Stimulated activated naive CD8-positive, alpha-beta T cell treated with anti-CD3 and anti-CD28 coated beads, Interleukin-15, Interleukin-2, amounts not matched to agents 100 U/mL and 50 U/mL, for 24 hours (primary cell): ENCODE data around the gene HOMER1.

Source experiments
- ATAC-seq: fragments of 150-1000 bp; cut with Tn5 transposase; one replicate; pipeline ENCODE4 v1.10.0; 2021
- DNase-seq: peaks from one replicate; pipeline ENCODE4 v3.0.0; 2021

Gene HOMER1, protein sequence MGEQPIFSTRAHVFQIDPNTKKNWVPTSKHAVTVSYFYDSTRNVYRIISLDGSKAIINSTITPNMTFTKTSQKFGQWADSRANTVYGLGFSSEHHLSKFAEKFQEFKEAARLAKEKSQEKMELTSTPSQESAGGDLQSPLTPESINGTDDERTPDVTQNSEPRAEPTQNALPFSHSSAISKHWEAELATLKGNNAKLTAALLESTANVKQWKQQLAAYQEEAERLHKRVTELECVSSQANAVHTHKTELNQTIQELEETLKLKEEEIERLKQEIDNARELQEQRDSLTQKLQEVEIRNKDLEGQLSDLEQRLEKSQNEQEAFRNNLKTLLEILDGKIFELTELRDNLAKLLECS

DNA sequence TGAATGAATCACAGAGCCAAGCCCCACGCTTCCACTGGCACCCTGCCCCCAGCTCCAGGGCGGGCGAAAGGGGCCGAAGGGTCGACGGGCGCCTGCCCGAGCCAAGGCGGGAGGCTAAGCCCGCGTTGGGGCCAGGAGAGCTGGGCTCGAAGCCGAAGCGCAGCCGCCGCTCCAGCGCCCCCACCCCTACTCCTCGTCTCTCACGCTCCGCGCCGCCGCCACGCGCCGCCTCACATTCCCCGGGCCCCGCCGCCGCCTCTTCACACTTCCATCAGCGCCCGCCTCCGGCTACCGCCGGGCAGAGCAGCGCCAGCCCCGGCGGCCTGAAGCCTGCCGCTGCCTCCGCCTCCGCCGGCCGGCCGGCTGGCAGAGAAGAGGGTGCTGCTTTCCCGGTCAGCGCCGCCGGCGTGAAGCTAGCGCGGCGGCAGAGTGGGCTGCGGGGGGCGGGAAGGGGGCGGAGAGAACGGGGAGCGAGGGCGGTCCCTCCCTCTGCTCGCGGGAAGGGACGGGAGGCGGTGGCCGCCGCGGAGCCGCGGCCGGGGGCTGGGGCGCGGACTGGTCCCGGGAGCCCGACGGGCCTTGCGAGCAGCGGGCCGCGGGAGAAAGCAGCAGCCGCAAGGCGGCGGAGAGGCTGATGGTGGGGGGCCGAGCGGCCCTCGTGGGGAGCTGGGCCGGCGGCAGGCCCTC is at the start of gene HOMER1:
Gene HOMER1 (minus strand): TSS at position 431 of the 687 bp plus-strand sequence. CDS start 1,360 bp downstream, outside the sequence.
- DNase-seq (peak; percentile 79), ATAC-seq (peak; percentile 63)

DNA sequence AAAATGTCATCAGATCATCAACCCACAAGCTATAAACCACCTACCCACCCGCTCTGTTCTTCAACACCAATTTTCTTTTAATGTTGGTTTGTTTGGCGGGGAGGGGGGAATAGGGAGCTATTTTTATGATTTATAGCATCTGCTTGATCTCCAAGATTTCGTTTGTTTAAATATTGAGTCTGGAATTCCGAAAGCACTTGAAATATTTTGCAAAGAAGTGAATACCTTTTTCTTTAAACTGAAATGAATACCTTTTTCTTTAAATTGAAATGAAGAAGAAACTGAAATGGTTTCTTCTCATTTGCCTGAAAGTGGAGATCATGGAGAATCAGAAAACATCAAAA is 49.3 kb upstream of the HOMER1 start:
- no peak for DNase-seq
- no peak for ATAC-seq

DNA sequence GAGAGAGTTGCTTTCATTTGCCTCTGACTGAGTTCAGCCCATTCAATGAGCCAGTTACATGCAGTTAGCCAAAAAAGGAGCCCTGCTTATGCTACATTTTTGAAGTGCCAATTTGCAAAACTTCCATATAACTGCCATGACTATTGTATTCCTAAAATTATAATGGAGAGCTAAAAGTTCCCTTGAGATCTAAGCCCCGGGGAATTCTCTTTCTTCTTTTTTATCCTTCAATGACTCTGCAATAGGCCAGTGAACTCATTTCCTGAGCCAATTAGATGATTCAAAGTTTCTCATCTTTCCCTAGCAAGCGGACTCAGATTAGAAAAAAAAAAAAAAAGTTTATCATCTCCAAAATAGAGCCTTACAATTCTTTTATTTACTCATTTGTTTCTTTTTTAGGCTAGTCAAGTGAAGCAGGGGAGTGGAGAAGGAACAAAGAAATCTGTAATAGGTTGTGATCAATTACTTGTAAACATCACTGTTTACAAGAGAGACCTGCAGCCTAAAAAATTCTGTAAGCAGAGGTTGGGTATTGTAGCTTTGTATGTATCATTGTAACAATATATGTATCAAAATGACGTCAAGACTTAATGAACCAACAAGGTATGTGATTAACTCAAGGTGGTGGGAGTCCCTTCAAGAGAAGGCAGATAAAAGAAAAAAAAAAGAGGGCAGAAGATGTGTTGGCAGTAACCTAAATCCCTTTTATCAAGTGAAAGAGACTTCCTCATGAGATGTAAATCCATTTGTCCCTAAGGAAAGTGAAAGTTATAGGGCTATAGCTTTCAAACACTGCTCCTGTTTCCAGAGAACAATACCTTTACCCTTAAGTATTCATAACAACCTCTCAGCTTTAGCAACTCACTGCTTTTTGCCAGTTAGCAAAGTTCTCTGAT is 48.7 kb upstream of the HOMER1 start:
- ATAC-seq (no peak), DNase-seq (no peak)

DNA sequence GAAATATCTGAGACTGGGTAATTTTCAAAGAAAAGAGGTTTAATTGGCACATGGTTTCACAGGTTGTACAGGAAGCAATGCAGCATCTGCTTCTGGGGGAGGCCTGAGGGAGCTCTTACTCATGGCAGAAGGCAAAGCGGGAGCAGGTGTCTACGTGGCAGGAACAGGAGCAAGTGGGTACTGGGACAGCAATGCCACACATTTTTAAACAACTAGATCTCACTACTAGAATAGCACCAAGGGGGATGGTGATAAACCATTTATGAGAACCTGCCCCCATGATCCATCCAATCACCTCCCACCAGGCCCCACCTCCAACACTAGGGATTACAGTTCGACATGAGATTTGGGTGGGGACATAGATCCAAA is 47.6 kb upstream of the HOMER1 start:
- DNase-seq (peak; percentile 35), ATAC-seq (peak; percentile 66)

DNA sequence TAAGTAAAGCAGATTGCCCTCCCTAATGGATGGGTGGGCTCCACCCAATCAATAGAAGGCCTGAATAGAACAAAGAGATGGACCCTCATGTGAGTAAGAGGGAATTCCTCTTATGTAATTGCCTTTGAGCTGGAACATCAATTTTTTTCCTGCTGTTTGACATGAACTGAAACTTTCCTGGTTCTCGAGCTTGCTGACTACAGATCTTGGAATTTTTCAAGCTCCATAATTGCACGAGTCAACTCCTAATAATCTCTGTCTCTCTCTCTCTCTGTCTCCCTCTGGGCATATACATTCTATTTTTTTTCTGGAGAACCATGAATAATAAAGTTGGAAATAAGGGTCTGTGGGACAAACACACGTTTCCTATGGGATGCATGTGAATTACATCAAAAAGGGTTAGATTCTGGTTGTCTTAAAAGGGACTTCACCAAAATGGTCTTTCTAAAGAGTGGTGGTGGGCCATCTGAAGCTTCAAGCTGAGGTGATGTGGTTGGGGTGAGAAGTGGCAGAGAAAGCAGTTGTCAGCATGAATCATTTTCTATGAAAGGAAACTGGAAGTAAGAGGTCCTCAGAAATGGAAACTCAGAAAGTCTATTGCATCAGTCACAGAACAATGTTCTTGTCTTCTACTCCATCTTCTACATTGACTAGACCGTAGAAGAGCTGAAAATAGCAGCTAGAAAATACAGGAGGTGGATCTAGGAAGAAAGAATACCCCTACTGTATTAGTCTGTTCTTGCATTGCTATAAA is 47.0 kb upstream of the HOMER1 start:
- ATAC-seq: peak; percentile 91
- peak; percentile 41 for DNase-seq

DNA sequence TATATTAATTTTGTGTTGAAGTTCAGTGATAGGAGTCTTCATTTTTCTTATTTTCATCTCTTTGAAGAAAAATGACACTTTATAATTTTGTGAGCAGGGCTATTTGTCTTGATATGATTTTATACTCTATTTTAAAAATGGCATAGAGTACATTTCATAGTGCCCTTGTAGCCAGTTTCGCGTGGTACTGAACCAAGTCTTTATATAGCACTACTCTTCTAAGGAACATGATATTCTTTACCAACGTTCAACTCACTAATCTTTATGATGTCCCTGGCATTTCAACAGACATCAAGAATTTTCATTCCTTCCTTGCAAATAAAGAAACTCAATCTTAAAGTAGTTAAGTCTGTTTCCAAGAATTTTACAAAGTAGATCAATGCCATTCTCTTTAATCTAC is 41.5 kb upstream of the HOMER1 start:
- ATAC-seq (no peak), DNase-seq (no peak)

DNA sequence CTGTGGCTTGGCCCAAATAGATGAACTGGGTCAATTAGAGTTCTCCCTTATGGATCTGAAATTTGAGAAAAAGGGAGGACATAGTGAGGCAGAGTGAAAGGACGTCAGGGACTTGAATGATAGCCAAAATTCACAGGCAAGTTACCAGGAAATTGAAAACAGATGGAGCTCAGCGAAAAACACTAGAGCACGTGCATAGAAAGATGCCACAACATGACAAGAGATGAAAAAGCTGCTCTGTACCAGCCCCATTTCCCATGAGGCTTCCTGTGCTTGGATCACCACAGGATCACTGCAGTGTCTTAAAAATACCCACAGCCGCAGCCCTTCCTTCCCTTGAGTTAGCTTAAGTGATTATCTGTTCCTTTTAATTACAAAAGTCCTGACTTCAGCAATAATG is 39.0 kb upstream of the HOMER1 start:
- ATAC-seq (no peak), DNase-seq (no peak)

DNA sequence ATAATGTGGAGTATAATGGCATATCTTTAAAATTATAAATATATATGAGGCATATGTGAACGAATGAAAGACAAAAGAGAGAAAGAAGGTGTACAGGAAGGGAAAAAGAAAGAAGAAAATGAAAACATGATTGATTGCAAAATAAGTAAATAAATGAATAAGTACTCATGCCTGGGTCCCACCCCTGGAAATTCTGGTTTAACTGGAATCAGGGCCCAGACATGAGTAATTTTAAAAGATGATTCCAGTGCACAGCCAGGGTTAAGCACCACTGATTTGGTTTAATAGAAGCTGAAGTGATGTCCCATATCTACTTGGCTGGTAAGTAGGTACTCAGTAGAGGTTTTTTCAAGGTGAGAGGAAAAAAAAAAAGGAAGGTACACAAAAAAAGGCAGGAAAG is 34.0 kb upstream of the HOMER1 start:
- DNase-seq (no peak), ATAC-seq (no peak)

DNA sequence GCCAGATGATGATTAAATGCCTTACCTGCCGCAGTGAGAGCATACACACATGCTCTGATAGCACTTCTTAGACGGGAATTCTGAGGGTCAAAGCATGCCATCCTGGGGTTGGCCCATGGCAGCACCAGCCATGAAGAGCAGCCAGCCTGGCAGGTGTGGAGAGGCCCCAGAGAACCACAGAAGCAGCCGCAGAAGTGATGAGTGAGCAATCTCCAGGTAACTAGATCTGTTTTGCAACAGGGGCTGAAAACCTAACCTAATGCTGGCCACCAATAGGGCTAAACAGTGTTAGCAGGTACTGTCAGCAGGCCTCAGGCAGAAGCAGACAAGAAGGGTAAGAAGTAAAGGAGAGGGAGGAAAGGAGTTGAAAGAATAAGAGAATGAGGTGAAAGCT is 33.5 kb upstream of the HOMER1 start:
- ATAC-seq (no peak), DNase-seq (no peak)

DNA sequence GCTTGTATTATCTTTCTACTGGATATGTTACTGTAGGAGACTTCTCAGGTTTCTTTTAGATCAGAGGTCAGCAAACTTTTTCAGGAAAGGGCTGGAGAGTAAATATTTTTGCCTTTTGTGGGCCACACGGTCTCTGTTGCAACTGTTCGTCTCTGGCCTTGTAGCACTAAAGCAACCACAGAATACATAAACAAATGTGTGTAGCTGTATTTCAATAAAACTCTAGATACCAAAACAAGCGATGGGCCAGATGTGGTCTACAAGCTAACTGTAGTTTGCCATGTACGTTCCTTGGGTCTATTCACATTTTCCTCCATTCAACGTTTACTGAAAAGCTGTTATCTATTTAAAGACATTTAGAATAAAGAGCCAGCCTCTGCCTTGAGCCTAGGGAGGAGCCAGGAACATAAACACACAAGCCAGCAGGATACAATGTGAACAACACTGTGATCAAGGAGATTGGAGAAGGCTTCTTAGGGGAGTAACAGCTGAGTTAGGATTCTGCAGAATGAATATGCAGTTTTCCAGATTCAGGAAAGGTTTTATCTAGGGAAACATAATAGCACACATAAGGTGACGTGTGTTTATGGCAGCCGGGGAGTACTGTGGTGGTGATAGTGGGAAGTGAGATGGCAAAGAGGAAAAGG is 33.0 kb upstream of the HOMER1 start:
- DNase-seq: no peak
- no peak for ATAC-seq

DNA sequence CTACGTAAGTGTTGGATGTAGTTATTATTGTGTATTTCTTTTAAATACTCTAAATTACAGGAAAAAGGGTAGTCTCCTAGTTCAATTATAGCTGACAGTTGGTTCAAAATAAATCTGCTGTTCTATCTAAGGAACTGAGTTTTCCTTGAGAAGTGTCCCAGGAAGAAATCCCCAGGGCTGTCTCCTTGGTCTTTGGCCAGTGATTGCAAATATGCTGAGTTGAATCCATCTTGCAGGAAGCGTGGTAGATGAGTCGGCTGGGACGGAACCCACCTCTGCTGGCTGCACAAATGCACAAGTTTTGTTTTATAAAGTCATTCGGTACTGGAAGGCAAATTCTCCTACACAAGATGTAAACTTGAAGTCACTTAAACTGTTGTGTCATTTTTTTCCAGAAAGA is 30.2 kb upstream of the HOMER1 start:
- DNase-seq (no peak), ATAC-seq (no peak)

DNA sequence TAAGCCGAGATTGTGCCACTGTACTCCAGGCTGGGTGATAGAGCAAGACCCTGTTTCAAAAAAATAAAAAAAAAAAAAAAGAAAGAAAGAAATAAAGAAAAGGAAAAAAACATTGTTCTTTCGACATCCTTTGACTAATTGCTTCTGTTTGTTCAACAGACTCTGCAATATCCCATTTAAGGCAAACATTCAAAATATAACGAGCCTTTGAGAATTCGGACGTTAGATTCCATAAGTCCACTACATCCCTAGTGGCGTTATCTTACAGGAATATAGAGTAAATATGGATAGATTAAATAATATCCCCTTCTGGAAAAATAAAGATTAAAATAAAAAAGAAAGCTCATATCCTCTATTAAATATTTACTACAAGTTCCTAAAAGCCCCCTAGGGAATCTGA is 27.0 kb upstream of the HOMER1 start:
- ATAC-seq (no peak), DNase-seq (no peak)

DNA sequence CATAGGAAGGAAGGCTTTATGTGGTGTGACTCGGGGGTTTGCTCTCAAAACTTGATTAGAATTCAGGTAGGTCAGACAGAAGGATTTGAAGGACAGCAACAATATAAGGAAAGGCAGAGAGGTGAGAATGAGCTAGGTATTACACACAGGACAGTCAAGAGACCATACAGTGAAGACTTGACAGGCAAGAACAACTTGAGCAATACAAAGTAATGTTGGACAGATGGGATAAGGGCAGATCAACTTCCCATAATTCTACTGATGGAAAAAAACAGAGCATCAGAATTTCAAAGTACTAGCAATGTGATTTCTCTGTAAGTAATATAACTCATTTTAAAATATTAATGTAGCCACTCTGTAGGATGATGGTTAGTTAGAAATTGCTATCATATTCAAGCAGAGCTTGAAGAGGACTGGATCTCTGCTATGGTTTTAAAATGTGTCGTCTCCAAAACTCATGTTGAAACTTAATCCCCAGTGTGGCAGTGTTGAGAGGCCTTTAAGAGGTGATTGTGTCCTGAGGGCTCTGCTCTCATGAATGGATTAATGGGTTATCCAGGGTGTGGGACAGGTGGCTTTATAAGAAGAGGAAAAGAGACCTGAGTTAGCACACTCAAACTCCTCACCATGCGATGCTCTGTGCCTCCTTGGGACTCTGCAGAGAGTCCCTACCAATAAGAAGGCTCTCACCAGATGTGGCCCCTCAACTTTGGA is 22.4 kb upstream of the HOMER1 start:
- ATAC-seq (no peak), DNase-seq (no peak)

DNA sequence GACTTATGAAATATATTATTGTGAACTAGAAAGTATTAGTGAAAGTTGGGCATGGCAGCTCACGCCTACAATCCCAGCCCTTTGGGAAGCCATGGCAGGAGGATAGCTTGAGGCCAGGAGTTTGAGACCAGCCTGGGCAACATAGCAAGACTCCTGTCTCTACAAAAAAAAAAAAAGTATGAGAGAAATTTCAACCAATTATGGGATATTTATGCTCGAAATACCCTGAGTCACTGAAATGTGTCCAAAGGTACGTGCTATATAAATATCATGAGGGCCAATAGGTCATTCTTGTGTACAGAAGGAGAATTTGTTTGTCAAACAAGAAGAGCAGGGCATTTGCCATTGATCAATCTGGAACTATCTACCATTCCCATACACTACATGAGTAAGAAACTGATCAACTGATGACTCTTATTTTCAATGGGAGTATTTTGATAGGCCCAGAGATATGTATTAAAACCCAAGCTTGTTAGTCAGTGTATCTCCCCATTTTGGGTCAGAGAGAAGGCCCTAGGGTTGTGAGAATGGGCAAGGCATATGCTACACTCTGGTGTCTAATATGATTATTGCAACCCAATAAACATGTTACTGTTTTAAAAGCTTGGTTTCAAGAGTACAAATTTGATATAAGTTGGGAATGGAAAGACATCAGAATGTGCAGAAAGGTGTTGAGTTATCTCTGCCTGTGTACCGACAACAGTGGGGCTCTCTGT is 21.7 kb upstream of the HOMER1 start:
- DNase-seq (no peak), ATAC-seq (no peak)

DNA sequence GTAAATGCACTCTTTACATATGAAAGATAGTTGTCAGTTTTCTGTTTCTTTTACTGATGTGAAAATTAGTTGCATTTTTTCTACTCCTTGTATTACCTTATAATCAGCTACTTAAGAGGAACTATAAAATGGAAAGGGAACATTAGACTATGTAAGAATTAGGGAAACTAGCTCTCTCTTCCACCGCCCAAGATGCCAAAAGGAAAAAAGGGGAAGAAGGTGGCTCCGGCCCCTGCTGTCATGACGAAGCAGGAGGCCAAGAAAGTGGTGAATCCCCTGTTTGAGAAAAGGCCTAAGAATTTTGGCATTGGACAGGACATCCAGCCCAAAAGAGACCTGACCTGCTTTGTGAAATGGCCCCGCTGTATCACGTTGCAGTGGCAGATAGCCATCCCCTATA is 15.2 kb upstream of the HOMER1 start:
- DNase-seq (no peak), ATAC-seq (no peak)

DNA sequence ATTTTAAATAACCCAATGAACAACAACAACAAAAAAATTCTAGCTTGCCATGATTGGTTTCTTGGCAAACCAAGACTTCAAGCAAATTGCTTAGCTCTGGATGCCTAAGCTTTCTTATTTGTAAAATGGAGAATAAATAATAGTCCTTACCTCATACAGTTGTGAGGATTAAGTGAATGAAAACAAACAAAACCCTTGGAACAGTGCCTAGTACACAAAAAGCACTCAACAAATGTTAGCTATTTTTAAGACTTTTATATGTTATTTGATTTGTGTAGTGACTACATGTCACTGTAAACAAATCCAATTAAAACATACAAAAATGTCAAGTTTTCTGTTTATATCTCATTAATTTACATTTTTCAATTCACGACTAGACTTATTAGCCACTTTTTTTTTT is 13.5 kb upstream of the HOMER1 start:
- no peak for DNase-seq

DNA sequence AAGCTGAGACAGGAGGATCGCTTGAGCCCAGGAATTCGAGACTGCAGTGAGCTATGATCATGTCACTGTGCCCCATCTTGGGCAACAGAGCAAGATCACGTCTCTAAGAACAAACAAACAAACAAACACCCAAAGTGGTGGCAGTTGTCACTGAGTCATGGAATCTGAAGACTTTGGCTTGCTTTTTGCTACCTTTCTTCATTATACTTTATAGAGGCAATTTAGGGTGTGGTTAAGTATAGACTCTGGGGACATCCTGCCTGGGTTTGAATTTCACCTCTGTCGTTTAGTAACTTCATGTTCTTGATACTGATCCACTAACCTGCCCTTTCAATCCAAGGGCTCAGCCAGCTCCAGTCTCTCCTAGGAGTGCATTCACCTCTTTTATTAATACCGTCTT is 13.0 kb upstream of the HOMER1 start:
- ATAC-seq (no peak), DNase-seq (no peak)

More for the DNA sequence above, 13.5 kb upstream of the HOMER1 start:
- no peak for ATAC-seq

DNA sequence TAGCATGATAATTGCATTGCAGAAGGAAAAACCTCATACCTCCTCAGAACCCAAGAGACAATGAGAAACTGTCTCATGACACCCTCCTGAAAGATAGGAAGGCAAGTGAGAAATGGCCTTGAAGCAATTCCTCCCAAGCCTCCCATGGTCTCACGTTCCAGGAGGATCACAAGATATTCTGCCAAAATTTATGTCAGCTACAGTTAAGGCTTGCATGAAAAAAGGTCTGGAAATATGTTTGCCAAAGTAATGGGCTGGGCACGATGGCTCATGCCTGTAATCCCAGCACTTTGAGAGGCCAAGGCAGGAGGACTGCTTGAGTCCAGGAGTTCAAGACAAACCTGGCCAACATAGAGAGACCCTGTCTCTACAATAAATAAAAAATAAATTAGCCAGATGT is 12.6 kb upstream of the HOMER1 start:
- ATAC-seq (no peak), DNase-seq (no peak)

DNA sequence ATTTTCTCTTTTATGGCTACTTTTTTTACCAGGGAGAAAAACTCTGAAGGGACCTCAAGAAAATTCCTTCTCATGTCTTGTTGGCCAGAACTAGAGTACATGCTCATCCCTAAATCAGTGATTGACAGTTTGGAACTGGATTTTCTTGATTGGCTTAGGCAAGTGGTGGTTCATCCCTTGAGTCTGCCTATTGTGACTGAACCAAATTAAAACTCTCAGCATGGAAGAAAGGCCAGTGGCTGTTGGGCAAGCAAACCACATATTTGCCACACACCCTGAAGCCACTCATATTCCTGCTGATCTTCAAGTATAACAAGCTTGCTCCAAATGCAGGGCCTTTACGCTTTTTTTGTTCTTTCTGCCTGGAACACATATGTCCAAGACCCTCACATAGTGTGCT is 7.2 kb upstream of the HOMER1 start:
- no peak for ATAC-seq

DNA sequence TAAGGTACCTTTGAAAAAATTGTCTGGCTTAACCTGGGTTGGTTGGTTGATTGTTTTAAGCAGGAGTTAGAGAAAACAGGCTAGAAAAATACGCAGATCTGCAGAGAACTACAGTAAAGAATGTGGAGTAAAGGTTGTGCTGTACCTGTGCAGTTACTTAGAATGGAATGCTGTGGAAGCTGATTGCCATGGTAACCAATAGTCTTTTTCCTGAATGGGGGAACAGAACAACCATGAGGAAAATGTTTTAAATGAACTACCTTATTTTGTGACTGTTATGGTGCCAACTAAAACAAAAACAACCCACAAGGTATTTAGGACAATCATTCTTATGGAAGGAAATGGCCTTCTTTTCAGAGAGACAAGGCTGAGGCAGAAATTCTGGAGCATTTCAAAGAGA is 4.8 kb upstream of the HOMER1 start:
- DNase-seq: no peak
- ATAC-seq: no peak

More for the DNA sequence above, 7.2 kb upstream of the HOMER1 start:
- DNase-seq: no peak
